MG63 (cell line): ENCODE results near the gene CD48. TPM values are rescaled to one million over a fixed set of nuclear protein-coding genes. Genes with fewer than 3 reads are reported as not detected.
"Not testable (repeated sequence)": the region's sequence is repeated elsewhere in the genome, so short reads cannot be mapped to it uniquely, and the experiment has no call there.

ENCODE experiments used
- DNase-seq: peaks from one replicate; pipeline ENCODE4 v3.0.0-alpha.2; 2020
- H3K27me3 ChIP-seq: fragments of 250-450 bp; sonication (Bioruptor Pico); 2 replicates; pipeline ENCODE4 v1.5.1; 2020; ENCODE audit warnings: mild to moderate bottlenecking, moderate library complexity
- H3K36me3 ChIP-seq: fragments of 250-450 bp; sonication (Bioruptor Pico); 2 replicates; pipeline ENCODE4 v1.5.1; 2020; ENCODE audit warnings: mild to moderate bottlenecking, moderate library complexity
- H3K4me3 ChIP-seq: fragments of 250-450 bp; sonication (Bioruptor Pico); 2 replicates; pipeline ENCODE4 v1.5.1; 2020; ENCODE audit warnings: mild to moderate bottlenecking, moderate library complexity
- H3K9me3 ChIP-seq: fragments of 250-450 bp; sonication (Bioruptor Pico); 2 replicates; pipeline ENCODE4 v1.5.1; 2020; ENCODE audit warnings: mild to moderate bottlenecking, moderate library complexity
- total RNA-seq: library from RNA; depleted of rRNA; stranded (reverse); fragments of >200 nt; shearing (Covaris generic); gene quantifications from 2 replicates; pipeline ENCODE4 v1.2.3, GENCODE V29; 2014; ENCODE audit warnings: low replicate concordance

The CD48 gene
- total RNA-seq, 1 experiment from 2014 or later = not detected

- no peaks in the 10 kb centered on the region for H3K27me3 ChIP-seq
- DNase-seq = no peak
- H3K9me3 ChIP-seq = no peaks in the 10 kb centered on the region
- H3K4me3 ChIP-seq = no peak overlapping the region
- no peaks in the 10 kb centered on the region for H3K36me3 ChIP-seq
These were observed 58.0 kb downstream of the CD48 start for GRCh38 chr1:160653620-160654016.

- no peak for DNase-seq
- H3K9me3 ChIP-seq = no peaks in the 10 kb centered on the region
- H3K36me3 ChIP-seq = no peaks in the 10 kb centered on the region
- no peak overlapping the region for H3K4me3 ChIP-seq
- H3K27me3 ChIP-seq = no peaks in the 10 kb centered on the region
These were observed 58.5 kb downstream of the CD48 start for GRCh38 chr1:160652924-160653619.

- H3K27me3 ChIP-seq, DNase-seq, H3K4me3 ChIP-seq, H3K9me3 ChIP-seq, H3K36me3 ChIP-seq: not testable (repeated sequence)
These were observed 59.5 kb downstream of the CD48 start for GRCh38 chr1:160652065-160652641.

DNA sequence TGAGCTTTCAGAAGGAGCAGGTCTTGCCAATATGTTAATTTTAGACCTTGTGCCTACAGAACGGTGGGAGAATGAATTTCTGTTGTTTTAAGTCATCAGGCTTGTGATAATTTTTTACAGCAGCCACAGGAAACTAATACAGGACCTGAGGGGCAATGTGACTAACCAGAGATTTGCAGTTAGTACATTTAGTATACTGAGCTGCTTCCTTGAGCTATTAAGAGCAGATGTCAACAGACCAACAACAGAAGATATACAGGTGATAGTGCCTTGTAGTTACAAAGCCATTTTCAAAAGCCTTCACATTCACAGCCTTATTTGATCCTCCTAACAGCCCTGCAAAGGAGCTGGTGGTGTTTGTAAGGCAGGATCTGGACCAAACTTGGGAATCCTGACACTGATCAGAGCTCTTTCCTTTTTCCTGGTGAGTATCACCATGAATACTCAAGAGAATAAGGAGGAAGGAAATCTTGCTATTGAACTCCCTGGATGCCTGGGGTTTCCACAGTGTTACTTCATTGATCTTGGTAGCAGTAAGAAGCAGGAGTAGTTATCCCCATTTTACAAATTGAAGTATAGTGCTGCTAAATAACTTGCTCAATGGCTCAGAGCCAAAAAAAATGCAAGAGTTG is 60.1 kb downstream of the CD48 start:
- DNase-seq = no peak
- H3K27me3 ChIP-seq = no peaks in the 10 kb centered on the region
- no peaks in the 10 kb centered on the region for H3K36me3 ChIP-seq
- H3K9me3 ChIP-seq = no peaks in the 10 kb centered on the region
- no peak overlapping the region for H3K4me3 ChIP-seq

GRCh38 chr1:160647329-160647720 is 64.3 kb downstream of the CD48 start:
- no peaks in the 10 kb centered on the region for H3K9me3 ChIP-seq
- H3K4me3 ChIP-seq = no peak overlapping the region
- no peak for DNase-seq
- peaks cover 4% of the 10 kb centered on the region for H3K27me3 ChIP-seq
- H3K36me3 ChIP-seq = no peaks in the 10 kb centered on the region

DNA sequence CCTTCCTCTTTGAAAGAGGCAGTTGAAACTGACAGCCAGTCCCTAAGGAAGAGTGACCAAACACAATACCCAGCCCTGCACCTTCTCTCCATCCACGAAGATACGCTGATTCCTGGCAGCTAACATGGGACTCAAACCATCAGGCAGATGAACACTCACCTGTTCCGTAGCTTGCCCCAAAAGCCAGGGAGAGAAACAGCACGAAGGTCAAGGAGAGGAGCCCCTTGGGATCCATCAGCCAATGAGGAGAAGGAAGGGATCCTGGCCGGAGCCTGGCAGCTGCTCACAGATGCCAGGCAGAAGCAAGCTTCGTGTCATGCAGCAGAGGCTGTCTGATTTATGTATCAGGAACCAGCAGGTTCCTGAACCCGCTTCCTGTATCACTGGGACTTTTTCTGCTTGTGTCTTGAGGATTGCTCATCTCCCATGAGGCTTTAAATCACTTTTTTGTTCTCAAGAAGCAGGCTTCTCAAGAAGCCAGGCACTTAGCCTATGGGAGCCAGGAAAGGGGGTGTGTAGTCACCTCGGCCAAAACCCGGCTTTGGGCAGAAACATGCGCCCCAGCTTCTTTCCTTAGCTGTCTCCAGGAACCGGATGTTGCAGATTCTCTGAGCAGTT is 64.8 kb downstream of the CD48 start, which contains the start of gene SLAMF1:
Gene SLAMF1, minus strand, starts transcription at position 334 of the 618 bp plus-strand sequence. Its CDS starts 99 bp downstream, at position 235.
- H3K36me3 ChIP-seq = no peaks in the 10 kb centered on the region
- peaks cover 6% of the 10 kb centered on the region for H3K27me3 ChIP-seq
- DNase-seq = no peak

DNA sequence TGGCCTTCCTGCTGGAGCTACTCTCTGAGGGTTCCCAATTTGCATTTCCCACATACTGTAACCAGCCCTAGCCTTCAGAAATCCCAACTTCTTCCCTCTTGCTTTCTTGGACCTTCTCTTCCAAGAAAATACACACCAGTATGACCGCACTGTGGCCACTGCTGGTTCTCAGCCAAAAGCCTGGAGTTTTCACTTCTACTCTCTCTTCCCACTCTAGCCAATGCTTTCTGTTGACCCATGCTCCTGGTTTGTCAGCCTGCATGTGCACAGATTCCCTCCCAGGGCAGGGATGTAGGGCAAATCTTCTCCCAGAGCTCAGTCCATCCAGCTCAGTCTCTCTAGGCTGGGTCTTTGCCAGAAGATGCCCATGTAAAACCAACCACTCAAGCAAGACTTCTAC is 65.4 kb downstream of the CD48 start:
- DNase-seq = no peak
- Histone ChIP-seq H3K4me3 (no peak overlapping the region), H3K27me3 (peaks cover 6% of the 10 kb centered on the region), H3K36me3 (no peaks in the 10 kb centered on the region), H3K9me3 (no peaks in the 10 kb centered on the region)

More for the DNA sequence above, 64.8 kb downstream of the CD48 start, which contains the start of gene SLAMF1:
- Histone ChIP-seq H3K4me3 (no peak within 1 kb of the TSS), H3K9me3 (no peaks in the 10 kb centered on the region)

DNA sequence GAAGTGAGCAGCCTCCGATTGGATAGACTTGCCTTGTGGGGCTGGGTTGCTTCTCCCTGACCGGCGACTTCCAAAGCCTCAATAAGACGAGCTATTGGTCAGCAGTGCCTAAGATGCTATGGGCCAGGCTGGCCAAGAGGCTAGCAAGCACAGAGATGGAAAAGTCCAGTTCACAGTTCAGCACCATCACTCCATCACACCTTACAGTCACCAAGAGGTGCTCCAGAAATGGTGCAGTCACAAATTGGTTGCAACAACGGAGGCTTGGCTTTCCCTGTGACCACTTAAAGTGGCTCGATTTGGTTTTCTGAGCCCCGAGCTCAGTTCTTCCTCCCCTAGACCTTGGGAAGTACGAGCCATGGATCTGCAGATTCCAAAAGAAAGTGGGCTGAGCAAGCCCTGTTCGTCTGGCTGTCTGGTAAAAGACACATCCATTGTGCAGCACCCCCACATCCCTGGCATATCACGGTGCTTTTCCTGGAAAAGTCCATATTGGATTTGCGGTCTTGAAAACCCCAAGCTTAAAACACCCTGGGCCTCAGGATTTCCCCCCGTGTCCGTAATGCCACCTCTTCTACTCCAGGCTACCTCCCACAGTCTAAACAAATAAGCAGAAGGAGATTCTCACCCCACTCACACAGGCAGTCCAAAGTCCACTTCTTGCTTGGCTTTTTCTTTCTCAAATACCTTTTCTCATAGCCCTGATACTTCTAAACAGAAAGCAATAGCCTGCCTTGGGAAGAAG is 66.1 kb downstream of the CD48 start:
- no peak for DNase-seq
- no peak overlapping the region for H3K4me3 ChIP-seq
- H3K36me3 ChIP-seq = no peaks in the 10 kb centered on the region
- peaks cover 6% of the 10 kb centered on the region for H3K27me3 ChIP-seq
- no peaks in the 10 kb centered on the region for H3K9me3 ChIP-seq

- no peak overlapping the region for H3K4me3 ChIP-seq
- no peak for DNase-seq
- H3K36me3 ChIP-seq = no peaks in the 10 kb centered on the region
- H3K9me3 ChIP-seq = no peaks in the 10 kb centered on the region
- H3K27me3 ChIP-seq = peaks cover 6% of the 10 kb centered on the region
These were observed 67.2 kb downstream of the CD48 start for GRCh38 chr1:160644399-160644798.

GRCh38 chr1:160643138-160643537 is 68.5 kb downstream of the CD48 start:
- no peaks in the 10 kb centered on the region for H3K9me3 ChIP-seq
- DNase-seq = no peak
- no peak overlapping the region for H3K4me3 ChIP-seq
- no peaks in the 10 kb centered on the region for H3K36me3 ChIP-seq
- H3K27me3 ChIP-seq = peaks cover 6% of the 10 kb centered on the region

GRCh38 chr1:160642281-160642644 is 69.4 kb downstream of the CD48 start:
- no peaks in the 10 kb centered on the region for H3K36me3 ChIP-seq
- DNase-seq = no peak
- no peak overlapping the region for H3K4me3 ChIP-seq
- peaks cover 6% of the 10 kb centered on the region for H3K27me3 ChIP-seq
- no peaks in the 10 kb centered on the region for H3K9me3 ChIP-seq

GRCh38 chr1:160641323-160642280 is 70.0 kb downstream of the CD48 start:
- Histone ChIP-seq H3K27me3 (peaks cover 6% of the 10 kb centered on the region), H3K4me3 (no peak overlapping the region), H3K36me3 (no peaks in the 10 kb centered on the region), H3K9me3 (no peaks in the 10 kb centered on the region)
- DNase-seq = no peak

GRCh38 chr1:160640359-160641123 is 71.1 kb downstream of the CD48 start:
- H3K27me3 ChIP-seq = peaks cover 6% of the 10 kb centered on the region
- H3K9me3 ChIP-seq = no peaks in the 10 kb centered on the region
- no peak overlapping the region for H3K4me3 ChIP-seq
- H3K36me3 ChIP-seq = no peaks in the 10 kb centered on the region
- no peak for DNase-seq

DNA sequence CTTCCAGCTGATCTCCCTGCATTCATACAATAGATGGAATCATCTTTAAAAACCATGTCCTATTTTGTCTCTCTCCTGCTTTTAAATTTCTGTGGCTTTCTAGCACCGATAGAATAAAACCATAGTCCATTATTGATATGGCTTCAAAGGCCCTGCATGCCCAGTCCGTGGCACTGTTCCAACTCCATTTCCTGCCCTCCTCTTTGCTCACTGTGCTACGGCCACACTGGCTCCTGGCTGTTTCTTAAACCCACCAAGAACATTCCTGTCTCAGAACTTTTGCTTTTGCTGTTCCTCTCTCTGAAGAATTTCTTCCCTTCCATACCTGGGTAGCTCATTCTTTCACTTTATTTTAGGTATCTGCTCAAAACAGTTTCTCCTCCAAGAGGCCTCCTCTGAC is 72.0 kb downstream of the CD48 start:
- no peaks in the 10 kb centered on the region for H3K36me3 ChIP-seq
- H3K4me3 ChIP-seq = no peak overlapping the region
- peak; percentile 18 for DNase-seq
- peaks cover 6% of the 10 kb centered on the region for H3K27me3 ChIP-seq
- no peaks in the 10 kb centered on the region for H3K9me3 ChIP-seq

GRCh38 chr1:160638926-160639325 is 72.7 kb downstream of the CD48 start:
- Histone ChIP-seq H3K9me3 (no peaks in the 10 kb centered on the region), H3K36me3 (no peaks in the 10 kb centered on the region), H3K27me3 (peaks cover 6% of the 10 kb centered on the region), H3K4me3 (no peak overlapping the region)
- DNase-seq = no peak
